MM.1S (cell line): ENCODE data around the gene SHMT1.

Source experiments
- DNase-seq: peaks from one replicate; pipeline ENCODE4 v3.0.0-alpha.2; 2015
- H2AFZ ChIP-seq: fragments of 300-600 bp; sonication (generic); 2 replicates; pipeline ENCODE4 v1.6.0; 2016; ENCODE audit warnings: antibody characterized with exemption, low read length
- H3F3A ChIP-seq: fragments of 300-600 bp; sonication (generic); 2 replicates; pipeline ENCODE4 v1.6.1; 2016; ENCODE audit warnings: mild to moderate bottlenecking, antibody characterized with exemption, low read length, moderate library complexity, mixed read lengths; ENCODE audit not compliant: insufficient read depth
- H3K27ac ChIP-seq: fragments of 300-600 bp; sonication (generic); 2 replicates; pipeline ENCODE4 v1.5.1; 2016; ENCODE audit warnings: mild to moderate bottlenecking, low read length
- H3K27me3 ChIP-seq: fragments of 300-600 bp; sonication (generic); replicated peaks from 2 replicates; pipeline ENCODE4 v1.6.0; 2016; ENCODE audit warnings: low read length; ENCODE audit not compliant: insufficient read depth
- H3K36me3 ChIP-seq: fragments of 300-600 bp; sonication (generic); replicated peaks from 2 replicates; pipeline ENCODE4 v1.6.1; 2016; ENCODE audit warnings: mild to moderate bottlenecking, low read length, mixed read lengths; ENCODE audit not compliant: insufficient read depth
- H3K4me1 ChIP-seq: fragments of 300-600 bp; sonication (generic); 2 replicates; pipeline ENCODE4 v1.6.1; 2016; ENCODE audit warnings: low read length, mixed read lengths
- H3K4me2 ChIP-seq: fragments of 300-600 bp; sonication (generic); 2 replicates; pipeline ENCODE4 v1.6.0; 2016; ENCODE audit warnings: low read depth, low read length
- H3K4me3 ChIP-seq: fragments of 300-600 bp; sonication (generic); 2 replicates; pipeline ENCODE4 v1.5.1; 2016; ENCODE audit warnings: low read length, mixed read lengths
- H3K79me2 ChIP-seq: fragments of 300-600 bp; sonication (generic); 2 replicates; pipeline ENCODE4 v1.6.1; 2016; ENCODE audit warnings: mixed run types, low read length, mixed read lengths
- H3K9ac ChIP-seq: fragments of 300-600 bp; sonication (generic); 2 replicates; pipeline ENCODE4 v1.6.1; 2016; ENCODE audit warnings: low read length, mixed read lengths
- H3K9me2 ChIP-seq: fragments of 300-600 bp; sonication (generic); replicated peaks from 2 replicates; pipeline ENCODE4 v1.6.1; 2016; ENCODE audit warnings: mild to moderate bottlenecking, low read length, mixed read lengths; ENCODE audit not compliant: insufficient read depth
- H3K9me3 ChIP-seq: fragments of 300-600 bp; sonication (generic); replicated peaks from 2 replicates; pipeline ENCODE4 v1.6.1; 2016; ENCODE audit warnings: mild to moderate bottlenecking, low read length, mixed read lengths; ENCODE audit not compliant: insufficient read depth
- H4K20me1 ChIP-seq: fragments of 300-600 bp; sonication (generic); 2 replicates; pipeline ENCODE4 v1.6.1; 2016; ENCODE audit warnings: mild to moderate bottlenecking, low read length, moderate library complexity, mixed read lengths; ENCODE audit not compliant: insufficient read depth
- EZH2 ChIP-seq: fragments of 300-600 bp; sonication (generic); optimal IDR thresholded peaks from 2 replicates; pipeline ENCODE3; 2017; ENCODE audit warnings: low read depth, mild to moderate bottlenecking, antibody characterized with exemption, low read length, mixed read lengths
- EZH2phosphoT487 ChIP-seq: fragments of 300-600 bp; sonication (generic); IDR thresholded peaks from 2 replicates; pipeline ENCODE4 v1.6.1; 2018; ENCODE audit warnings: antibody characterized with exemption, low read length
- TF ChIP-seq, protein P1 (sequence below): fragments of 300-600 bp; sonication (generic); IDR thresholded peaks from 2 replicates; pipeline ENCODE4 v1.5.1; 2016; ENCODE audit warnings: antibody characterized with exemption, low read length, mixed read lengths

The SHMT1 gene

DNA sequence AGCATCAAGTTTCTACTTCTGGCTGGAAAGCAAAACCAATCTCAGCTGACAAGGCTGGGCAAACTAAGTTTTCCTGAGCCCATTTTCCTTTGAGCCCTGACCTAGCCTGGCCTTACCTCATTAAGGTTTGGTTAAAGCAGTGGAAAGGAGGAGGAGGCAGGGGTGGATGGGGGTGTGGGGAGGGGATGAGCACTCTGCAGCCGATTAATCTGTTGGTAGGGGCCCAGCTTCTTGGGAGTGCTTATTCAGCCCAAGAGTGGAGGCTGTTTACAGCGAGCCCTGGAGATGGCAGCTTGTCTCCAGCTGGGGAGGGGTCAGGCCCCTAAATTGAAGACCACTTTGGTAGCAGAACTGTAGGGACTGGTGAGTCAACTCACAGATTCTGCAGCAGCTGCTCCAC lies 36.3 kb downstream of the SHMT1 start:
- Histone ChIP-seq H3K9me3 (no peaks in the 10 kb centered on the region), H3K4me3 (no peak overlapping the region), H3F3A (peaks cover 39% of the 10 kb centered on the region), H3K27me3 (no peaks in the 10 kb centered on the region), H3K79me2 (peaks cover 43% of the 10 kb centered on the region), H2AFZ (no peak overlapping the region), H3K36me3 (peaks cover 2% of the 10 kb centered on the region; the same call in 1 of the 2 replicates), H3K9me2 (no peaks in the 10 kb centered on the region), H3K27ac (peak overlapping the region; percentile 93), H3K4me2 (peak overlapping the region; percentile 76), H3K9ac (peak overlapping the region; percentile 62), H4K20me1 (no peaks in the 10 kb centered on the region), H3K4me1 (peaks cover 77% of the 10 kb centered on the region)
- TF ChIP-seq EZH2phosphoT487 = no peak
- no peak for TF ChIP-seq EZH2
- TF ChIP-seq, protein P1, sequence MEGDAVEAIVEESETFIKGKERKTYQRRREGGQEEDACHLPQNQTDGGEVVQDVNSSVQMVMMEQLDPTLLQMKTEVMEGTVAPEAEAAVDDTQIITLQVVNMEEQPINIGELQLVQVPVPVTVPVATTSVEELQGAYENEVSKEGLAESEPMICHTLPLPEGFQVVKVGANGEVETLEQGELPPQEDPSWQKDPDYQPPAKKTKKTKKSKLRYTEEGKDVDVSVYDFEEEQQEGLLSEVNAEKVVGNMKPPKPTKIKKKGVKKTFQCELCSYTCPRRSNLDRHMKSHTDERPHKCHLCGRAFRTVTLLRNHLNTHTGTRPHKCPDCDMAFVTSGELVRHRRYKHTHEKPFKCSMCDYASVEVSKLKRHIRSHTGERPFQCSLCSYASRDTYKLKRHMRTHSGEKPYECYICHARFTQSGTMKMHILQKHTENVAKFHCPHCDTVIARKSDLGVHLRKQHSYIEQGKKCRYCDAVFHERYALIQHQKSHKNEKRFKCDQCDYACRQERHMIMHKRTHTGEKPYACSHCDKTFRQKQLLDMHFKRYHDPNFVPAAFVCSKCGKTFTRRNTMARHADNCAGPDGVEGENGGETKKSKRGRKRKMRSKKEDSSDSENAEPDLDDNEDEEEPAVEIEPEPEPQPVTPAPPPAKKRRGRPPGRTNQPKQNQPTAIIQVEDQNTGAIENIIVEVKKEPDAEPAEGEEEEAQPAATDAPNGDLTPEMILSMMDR = no peak
- no peak for DNase-seq

DNA sequence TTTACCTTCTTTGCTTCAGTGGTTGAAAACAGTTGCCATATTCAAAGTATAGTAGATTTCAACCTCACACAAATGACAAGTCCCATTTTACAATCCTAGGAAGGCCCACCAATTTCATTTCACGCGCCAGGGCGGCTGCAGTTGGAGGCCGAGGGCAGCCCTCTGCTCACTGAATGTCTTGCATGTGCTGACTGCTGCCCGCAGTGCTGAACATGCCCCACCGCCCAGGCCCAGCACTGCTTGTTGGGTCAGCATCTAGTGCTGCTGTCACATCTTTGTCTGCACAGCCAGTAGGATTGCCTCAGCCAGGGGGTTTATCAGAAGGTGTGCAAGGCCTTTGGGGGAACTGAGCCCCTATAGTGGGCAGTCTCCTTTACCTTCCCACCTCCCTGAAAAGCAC lies 36.8 kb downstream of the SHMT1 start:
- Histone ChIP-seq H3K9ac (peak overlapping the region; percentile 62), H3K9me3 (no peaks in the 10 kb centered on the region), H3K36me3 (peaks cover 2% of the 10 kb centered on the region; the same call in 1 of the 2 replicates), H2AFZ (no peak overlapping the region), H3K9me2 (no peaks in the 10 kb centered on the region), H3K27ac (peak overlapping the region; percentile 93), H3K4me1 (peaks cover 71% of the 10 kb centered on the region), H3K27me3 (no peaks in the 10 kb centered on the region), H3K4me3 (peak overlapping the region; percentile 8; the same call in 1 of the 2 replicates), H3K4me2 (peak overlapping the region; percentile 76), H3K79me2 (peaks cover 45% of the 10 kb centered on the region), H4K20me1 (no peaks in the 10 kb centered on the region), H3F3A (peaks cover 36% of the 10 kb centered on the region)
- DNase-seq = no peak
- TF ChIP-seq EZH2 (no peak), EZH2phosphoT487 (no peak)
- TF ChIP-seq, protein P1 = no peak

GRCh38 chr17:18326039-18326438 lies 37.3 kb downstream of the SHMT1 start:
- H3K9ac ChIP-seq = peak overlapping the region; percentile 62
- H3K27ac ChIP-seq = peak overlapping the region; percentile 93
- no peak for TF ChIP-seq EZH2

More at GRCh38 chr17:18326039-18326438, 37.3 kb downstream of the SHMT1 start:
- Histone ChIP-seq H2AFZ (no peak overlapping the region), H4K20me1 (no peaks in the 10 kb centered on the region), H3K4me1 (peaks cover 66% of the 10 kb centered on the region), H3K79me2 (peaks cover 51% of the 10 kb centered on the region), H3K27me3 (no peaks in the 10 kb centered on the region), H3K9me3 (no peaks in the 10 kb centered on the region), H3K4me3 (peak overlapping the region; percentile 8; the same call in 1 of the 2 replicates), H3K36me3 (peaks cover 2% of the 10 kb centered on the region; the same call in 1 of the 2 replicates), H3K9me2 (no peaks in the 10 kb centered on the region), H3F3A (peaks cover 36% of the 10 kb centered on the region), H3K4me2 (peak overlapping the region; percentile 76)
- DNase-seq = peak; percentile 75
